ENCODE measurements around the gene CCDC17.
A peak's percentile ranks its signal among the peaks of the same experiment; 100 is the strongest.
"Not testable (repeated sequence)": the region's sequence is repeated elsewhere in the genome, so short reads cannot be mapped to it uniquely, and the experiment has no call there.

Gene CCDC17

GRCh38 chr1:45621895-45622523, 1.8 kb downstream of the CCDC17 start:
- DNase-seq (ENCODE audit: low read depth) = no peak

- DNase-seq (ENCODE audit: low read depth) = no peak
Observed at GRCh38 chr1:45621501-45621836, 2.4 kb downstream of the CCDC17 start.

GRCh38 chr1:45620588-45621500, 3.0 kb downstream of the CCDC17 start:
- no peak for DNase-seq (ENCODE audit: low read depth)

- DNase-seq (ENCODE audit: low read depth) = no peak
Observed at GRCh38 chr1:45619149-45619921, 4.5 kb downstream of the CCDC17 start.

- DNase-seq (ENCODE audit: low read depth) = peak; percentile 55
Observed at GRCh38 chr1:45617618-45618017, 6.2 kb downstream of the CCDC17 start.

- DNase-seq (ENCODE audit: low read depth) = no peak
Observed at GRCh38 chr1:45615885-45616284, 8.0 kb downstream of the CCDC17 start.

GRCh38 chr1:45612941-45613579, 10.8 kb downstream of the CCDC17 start:
- DNase-seq (ENCODE audit: low read depth) = no peak

- DNase-seq (ENCODE audit: low read depth) = no peak
Observed at GRCh38 chr1:45610589-45611226, 13.1 kb downstream of the CCDC17 start.

- peak; percentile 52 for DNase-seq (ENCODE audit: low read depth)
Observed at GRCh38 chr1:45608175-45609156, 15.4 kb downstream of the CCDC17 start.

GRCh38 chr1:45607404-45608074, 16.3 kb downstream of the CCDC17 start:
- no peak for DNase-seq (ENCODE audit: low read depth)

- no peak for DNase-seq (ENCODE audit: low read depth)
Observed at GRCh38 chr1:45604239-45604638, 19.6 kb downstream of the CCDC17 start.

- not testable (repeated sequence) for DNase-seq (ENCODE audit: low read depth)
Observed at GRCh38 chr1:45596765-45597164, 27.1 kb downstream of the CCDC17 start.

GRCh38 chr1:45594412-45594811, 29.4 kb downstream of the CCDC17 start:
- no peak for DNase-seq (ENCODE audit: low read depth)

GRCh38 chr1:45589861-45590260, 34.0 kb downstream of the CCDC17 start:
- no peak for DNase-seq (ENCODE audit: low read depth)

- no peak for DNase-seq (ENCODE audit: low read depth)
Observed at GRCh38 chr1:45586769-45587168, 37.1 kb downstream of the CCDC17 start.

GRCh38 chr1:45585496-45586075, 38.3 kb downstream of the CCDC17 start:
- DNase-seq (ENCODE audit: low read depth) = no peak

- DNase-seq (ENCODE audit: low read depth) = no peak
Observed at GRCh38 chr1:45585110-45585426, 38.8 kb downstream of the CCDC17 start.

GRCh38 chr1:45584351-45585109, 39.3 kb downstream of the CCDC17 start:
- peak; percentile 89 for DNase-seq (ENCODE audit: low read depth)

All from EH (cell line).